Measurements from ENCODE around the gene DDX43.
A peak's percentile ranks its signal among the peaks of the same experiment; 100 is the strongest.
"Not testable (repeated sequence)": the region's sequence is repeated elsewhere in the genome, so short reads cannot be mapped to it uniquely, and the experiment has no call there.

The DDX43 gene

DNA sequence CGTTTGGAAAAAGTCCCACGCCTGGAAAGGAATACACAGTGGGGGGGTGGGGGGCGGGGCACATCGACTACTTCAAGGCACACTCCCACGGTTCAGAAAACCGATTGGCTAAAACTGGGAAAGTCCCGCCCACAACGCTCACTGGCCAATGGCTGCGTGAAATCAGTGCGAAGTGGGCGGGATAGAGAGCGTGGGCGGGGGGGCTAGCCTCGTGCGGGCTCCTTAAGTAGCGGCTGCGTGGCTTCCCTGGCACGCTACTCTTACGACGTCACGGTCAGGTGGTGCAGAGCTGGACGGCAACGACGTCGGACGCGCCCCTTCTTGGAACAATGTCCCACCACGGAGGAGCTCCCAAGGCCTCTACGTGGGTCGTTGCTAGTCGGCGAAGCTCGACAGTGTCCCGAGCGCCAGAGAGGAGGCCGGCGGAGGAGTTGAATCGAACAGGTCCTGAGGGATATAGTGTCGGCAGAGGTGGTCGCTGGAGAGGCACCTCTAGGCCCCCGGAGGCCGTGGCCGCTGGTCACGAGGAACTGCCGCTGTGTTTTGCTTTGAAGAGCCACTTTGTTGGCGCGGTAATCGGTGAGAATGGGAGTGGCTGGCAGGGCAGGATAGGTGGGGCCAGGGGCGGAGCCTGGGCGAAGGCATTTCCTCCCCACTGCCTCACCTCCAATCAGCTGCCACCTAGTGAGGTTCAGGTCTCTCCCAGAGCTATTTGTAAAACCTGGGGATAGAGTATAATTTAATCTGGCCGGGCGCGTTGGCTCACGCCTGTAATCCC lies at the start of gene DDX43:
TSS of gene DDX43 (plus strand) at position 252 of the 778 bp plus-strand sequence. CDS start at position 330, 78 bp downstream.
- peak; percentile 84 for DNase-seq (ENCODE audit: low spot score)

DNA sequence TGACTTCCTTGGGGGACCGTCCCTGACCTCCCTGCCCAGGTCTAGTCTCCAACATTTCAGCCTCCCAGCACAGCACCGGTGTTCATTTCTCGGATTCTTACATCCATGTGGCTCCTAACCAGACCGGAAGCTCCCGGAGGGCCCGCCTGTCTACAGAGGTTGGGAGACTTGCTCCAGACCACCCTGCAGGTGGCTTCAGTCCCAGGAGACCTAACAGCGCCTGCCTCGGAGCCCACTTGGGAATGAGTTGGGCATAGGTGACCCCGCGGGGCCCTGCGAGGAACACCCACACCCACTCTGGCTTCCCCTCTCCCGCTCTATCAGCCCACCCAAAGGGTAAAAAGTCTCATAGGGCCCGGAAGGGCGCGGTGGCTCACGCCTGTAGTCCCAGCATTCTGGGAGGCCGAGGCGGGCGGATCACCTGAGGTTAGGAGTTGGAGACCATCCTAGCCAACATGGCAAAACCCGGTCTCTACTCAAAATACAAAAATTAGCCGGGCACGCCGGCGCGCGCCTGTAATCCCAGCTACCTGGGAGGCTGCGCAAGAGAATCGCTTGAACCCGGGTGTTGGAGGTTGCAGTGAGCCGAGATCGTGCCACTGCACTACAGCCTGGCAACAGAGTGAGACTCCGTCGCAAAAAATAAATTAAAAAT lies 46.0 kb upstream of the DDX43 start:
- no peak for DNase-seq (ENCODE audit: low spot score)

DNA sequence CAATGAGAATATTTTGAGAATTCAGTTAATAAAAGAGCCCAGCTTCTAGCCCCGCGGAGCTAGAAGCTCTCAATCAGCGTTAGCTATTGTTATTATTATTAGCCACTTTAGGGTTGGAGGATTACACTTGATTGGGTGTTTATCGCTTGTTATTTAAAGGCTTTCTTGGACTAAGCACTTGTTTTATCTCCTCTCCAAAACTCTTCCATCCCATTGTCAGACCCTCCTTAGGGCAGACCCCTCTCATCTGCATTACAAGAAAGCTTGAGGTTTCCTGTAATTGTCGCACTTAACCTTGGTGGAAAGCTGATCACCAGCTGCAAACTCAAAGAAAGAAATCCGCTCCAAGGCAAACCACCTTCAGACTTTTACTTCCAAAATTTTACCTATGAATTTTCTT lies 45.3 kb upstream of the DDX43 start:
- no peak for DNase-seq (ENCODE audit: low spot score)

DNA sequence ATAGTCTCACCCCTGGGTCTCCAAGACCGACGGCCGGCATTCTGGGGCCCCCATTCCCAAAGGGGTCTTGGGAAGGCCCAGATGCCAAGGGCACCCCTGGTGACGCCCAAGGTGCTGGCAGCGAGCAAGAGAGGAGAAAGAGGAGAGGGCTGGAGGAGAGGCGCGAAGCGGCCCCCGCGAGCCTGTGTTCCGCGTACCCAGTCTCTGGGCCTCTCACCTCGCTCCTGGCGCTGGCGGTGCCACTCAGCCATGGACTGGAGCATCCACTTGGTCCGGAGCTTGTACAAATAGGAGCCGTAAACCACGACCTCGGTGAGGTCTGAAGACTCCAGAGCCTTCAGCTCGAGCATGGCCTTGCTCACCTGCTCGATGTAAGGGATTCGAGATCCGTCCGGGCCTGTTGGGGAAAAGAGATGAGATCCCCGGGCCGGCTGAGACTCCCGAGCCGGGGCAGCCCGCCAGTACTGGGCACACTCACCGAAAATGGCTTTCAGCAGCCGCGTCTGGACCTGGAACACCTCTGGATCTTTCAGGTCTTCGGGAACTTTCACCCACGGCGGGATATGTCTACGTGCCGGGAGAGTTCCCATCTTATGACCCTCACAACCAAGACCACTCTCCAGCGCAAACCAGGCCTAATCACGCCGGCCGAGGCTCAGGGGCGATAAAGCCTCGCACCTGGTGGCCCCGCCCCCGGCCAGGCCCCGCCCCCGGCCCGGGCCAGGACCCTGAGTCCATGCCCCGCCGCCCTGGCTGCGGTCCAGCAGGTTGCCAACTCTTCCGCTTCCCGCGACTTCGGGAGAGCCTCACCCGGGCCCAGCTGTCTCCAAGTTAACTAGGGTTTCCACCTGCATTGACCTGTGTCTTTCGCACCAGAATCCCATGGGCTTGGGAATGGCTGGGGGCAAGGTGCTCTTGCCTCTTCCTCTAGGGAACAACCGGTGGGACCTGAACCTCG lies 40.7 kb upstream of the DDX43 start, which contains the start of gene DPPA5:
TSS of gene DPPA5 (minus strand) at position 641 of the 958 bp plus-strand sequence. CDS start at position 590, 51 bp downstream.
- DNase-seq (ENCODE audit: low spot score), result no peak

DNA sequence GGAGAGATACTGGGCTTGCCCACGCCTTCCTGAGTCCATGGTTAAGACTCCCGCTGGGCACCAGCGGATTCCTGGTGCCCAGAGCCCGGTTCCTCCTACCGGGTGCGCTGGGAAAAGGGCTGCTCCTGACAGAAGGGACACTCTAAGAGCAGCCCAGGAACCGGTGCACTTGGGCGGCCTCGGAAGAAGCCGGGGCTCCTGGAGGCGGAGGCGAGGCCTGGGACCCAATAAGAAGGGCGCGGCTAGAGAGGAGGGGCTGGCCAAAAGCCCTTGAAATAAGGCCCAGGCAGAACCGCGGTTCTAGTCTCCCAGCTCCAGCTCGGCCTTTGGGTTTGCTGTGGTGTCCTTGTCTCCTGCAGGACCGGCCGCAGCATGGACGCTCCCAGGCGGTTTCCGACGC lies 32.3 kb upstream of the DDX43 start, which contains the start of gene KHDC3L:
TSS of gene KHDC3L (plus strand) at position 301 of the 400 bp plus-strand sequence. CDS start at position 373, 72 bp downstream.
- no peak for DNase-seq (ENCODE audit: low spot score)

DNA sequence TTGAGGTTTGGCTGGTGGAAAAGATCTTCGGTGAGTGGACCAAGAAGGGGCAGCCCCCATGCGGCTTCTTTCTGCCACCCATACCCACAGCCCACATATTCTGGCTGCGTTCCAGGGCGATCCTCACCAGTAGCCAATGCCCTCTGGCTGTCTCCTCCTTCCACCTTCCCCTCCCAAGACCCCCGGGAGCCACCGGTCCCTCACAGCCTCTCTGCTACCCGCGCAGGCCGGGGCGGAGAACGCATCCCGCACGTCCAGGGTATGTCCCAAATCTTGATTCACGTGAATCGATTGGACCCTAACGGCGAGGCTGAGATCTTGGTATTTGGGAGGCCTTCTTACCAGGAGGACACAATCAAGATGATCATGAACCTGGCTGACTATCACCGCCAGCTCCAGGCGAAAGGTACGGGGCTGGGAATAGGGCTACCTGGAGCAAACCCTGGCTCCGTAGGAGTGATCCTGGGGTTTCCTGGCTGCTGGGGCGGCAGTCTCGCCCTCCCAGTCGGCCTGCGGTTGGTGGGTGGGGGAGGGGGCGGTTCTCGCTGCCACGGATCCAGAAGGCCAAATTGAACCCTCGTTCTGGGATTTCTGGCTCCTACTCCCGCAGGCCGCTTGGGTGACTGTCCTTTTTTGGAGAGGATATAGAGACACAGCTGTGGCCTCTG lies 31.6 kb upstream of the DDX43 start:
- no peak for DNase-seq (ENCODE audit: low spot score)

DNA sequence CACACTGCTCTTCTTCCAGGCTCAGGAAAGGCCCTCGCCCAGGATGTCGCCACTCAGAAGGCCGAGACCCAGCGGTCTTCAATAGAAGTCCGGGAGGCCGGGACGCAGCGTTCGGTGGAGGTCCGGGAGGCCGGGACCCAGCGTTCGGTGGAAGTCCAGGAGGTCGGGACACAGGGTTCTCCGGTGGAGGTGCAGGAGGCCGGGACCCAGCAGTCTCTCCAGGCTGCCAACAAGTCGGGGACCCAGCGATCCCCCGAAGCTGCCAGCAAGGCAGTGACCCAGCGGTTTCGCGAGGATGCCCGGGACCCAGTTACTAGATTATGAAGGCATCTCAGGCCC lies 31.1 kb upstream of the DDX43 start:
- no peak for DNase-seq (ENCODE audit: low spot score)

DNA sequence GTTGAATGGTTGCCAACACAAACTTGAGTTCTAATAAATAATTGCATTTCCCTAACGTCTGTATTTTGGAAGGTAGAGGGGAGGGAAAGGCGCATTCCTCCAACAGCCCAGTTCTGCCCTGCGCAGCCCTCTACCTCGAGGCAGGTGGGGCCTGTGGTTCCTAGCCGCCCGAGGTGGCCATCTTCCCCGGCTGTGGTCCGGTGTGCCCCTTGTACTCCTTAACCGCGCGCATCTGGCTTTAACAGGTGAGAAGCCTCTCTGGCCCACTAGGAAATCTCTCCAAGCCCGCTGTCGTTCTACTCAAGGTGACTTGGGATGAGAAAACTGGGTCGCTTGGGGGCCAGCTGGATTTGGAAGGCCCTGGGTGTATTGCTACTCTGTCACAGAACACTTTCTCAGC lies 30.5 kb upstream of the DDX43 start:
- DNase-seq (ENCODE audit: low spot score), result no peak

DNA sequence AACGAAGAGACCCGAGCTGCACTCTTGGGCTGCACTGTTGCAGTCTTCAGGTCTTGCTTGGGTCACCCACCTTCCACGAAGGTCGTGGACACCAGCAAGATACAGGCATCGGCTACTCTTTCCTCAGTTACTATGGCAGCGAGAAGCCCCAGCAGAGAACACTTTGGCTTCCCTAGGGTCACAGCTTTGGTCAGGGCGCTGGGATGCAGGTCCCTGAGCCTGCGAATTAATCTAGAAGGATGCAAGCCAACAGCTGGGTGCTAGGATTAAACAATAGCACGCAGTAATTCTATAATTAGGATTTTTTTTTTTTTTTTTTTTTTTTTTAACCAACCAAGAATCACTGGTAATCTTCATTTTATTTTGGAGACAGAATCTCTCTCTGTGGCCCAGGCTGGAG lies 30.1 kb upstream of the DDX43 start:
- no peak for DNase-seq (ENCODE audit: low spot score)

DNA sequence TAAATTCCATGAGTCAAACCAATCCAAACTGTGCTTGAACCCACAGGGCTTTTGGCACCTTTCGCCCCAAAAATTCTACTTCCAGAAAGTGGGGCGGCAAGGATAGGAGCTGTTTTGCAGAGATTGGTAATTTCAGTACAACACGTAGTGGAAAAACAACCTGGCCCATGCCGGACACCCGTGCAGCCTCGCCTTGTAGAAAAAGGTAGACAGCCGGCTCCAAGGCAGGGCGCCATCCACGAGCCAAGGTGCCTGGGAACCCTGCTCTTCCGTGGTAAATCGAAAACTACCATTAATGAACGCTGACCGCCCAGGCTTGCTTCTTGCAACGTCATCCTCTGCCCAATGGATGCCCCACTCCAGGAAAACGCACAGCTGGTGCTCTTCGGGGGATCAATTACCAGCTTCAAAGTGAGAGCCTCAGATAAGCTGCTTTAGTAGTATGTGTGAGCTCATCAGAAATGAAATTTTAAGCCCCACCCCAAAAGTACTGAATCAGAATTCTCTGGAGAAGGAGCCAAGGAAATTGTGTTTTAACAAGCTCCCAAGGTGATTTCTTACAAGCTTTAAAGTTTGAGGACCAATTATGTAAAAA lies 26.8 kb upstream of the DDX43 start:
- no peak for DNase-seq (ENCODE audit: low spot score)

DNA sequence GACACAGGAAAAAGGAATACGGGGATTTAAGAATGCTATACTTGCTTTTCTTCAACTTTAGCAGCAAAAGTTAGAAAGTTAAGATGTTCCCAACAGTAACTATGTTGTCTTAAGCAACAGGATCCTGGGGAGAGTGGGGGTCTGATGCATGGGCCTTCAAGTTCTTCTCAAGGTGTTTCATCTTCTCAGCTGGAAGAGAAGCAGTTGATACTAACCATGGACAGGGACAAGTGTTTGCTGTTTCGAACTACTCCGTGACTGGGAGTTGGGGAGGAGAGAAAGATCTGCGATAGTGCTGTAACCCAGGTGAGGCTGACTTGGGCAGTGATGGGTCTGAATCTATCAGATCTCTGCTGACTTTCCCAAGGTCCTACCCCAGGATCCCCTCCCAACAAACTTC lies 26.0 kb upstream of the DDX43 start:
- DNase-seq (ENCODE audit: low spot score), result no peak

DNA sequence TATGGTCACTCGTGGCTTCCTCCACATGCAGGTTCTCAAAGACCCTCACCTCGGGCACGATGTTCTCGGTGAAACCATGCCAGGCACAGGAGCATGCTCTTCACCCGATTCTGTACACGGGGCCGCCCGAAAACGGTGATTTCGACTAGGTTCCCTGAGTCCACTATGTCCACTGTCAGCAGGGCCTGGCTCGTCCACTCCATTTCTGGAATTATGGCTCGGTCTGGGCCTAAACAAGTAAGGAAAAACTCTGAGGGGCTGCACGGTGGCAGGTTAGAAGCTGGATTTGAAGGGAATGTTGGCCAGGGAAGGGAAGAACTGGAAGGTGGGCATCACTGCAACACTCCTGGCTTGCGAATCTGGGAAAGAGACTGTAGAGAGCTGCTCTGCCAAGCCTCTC lies 25.5 kb upstream of the DDX43 start:
- no peak for DNase-seq (ENCODE audit: low spot score)

DNA sequence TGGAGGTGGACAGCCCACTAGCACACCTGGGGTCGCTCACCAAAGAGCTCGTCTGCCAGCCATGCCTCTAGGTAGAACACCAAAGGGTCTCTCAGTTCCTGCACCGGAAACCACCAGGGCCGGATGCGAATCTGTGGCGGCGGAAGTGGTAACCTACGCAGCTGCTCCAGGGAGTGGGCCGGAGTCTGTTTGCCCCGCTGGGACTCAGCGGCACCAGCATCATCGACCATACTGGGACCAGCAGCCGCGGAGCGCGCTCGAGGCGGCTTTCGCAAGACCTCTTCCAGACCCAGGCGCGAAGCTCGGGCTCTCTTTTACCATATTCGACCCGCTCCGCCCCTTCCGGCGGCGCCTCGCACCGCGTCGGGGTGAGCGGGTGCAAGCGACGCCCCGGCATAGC lies 25.1 kb upstream of the DDX43 start, which contains the start of gene OOEP:
TSS of gene OOEP (minus strand) at position 335 of the 400 bp plus-strand sequence. CDS start at position 230, 105 bp downstream.
- no peak for DNase-seq (ENCODE audit: low spot score)

DNA sequence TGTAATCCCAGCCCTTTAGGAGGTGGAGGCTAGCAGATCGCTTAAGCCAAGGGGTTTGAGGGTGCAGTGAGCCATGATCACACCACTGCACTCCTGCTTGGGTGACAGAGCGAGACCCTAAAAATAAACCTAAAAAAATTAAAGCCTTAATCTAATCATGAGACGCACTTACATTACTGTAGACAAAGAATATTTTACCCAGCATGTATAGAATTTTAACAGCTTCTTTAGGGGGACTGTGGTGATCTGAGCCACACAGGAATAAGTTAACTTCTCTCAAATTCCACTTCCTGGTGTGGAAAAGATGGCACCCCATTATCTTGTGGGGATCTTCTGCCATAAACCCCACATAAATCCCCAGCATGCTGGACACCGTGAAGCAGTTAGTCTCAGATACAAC lies 22.6 kb upstream of the DDX43 start:
- no peak for DNase-seq (ENCODE audit: low spot score)

DNA sequence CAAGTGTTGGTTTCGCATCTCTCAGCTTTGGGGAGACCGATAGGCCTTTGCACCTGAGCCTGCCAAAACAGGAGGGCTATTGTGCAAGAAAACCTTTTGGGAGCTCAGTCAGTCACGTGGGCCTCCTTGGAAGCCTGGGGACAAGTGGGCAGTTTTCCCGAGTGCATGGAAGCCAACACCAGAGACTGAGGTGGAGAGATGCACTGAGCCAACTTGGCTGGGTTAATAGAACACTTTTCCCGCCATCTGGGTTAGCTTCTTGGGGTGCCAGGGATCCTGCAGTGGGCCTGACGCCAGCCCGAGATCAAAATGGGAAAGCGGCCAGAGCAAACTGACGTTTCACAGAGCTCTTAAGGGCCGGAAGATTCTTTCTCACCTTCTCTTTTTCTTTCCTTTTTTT lies 22.1 kb upstream of the DDX43 start:
- no peak for DNase-seq (ENCODE audit: low spot score)

DNA sequence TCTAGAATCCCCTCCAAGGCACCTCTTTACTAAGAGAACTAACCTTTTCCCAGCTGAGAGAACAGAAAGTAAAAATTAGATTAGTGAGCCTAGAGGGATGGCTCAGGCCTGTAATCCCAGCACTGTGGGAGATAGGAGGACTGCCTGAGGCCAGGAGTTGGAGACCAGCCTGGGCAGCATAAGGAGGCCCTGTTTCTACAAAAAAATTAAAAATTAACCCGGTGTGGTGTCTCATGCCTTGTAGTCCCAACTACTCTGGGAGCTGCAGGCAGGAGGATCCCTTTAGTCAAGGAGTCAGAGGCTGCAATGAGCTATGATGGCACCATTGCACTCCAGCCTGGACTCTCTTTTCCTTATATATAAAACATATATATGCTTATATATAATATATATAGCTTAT lies 19.4 kb upstream of the DDX43 start:
- DNase-seq (ENCODE audit: low spot score), result no peak

DNA sequence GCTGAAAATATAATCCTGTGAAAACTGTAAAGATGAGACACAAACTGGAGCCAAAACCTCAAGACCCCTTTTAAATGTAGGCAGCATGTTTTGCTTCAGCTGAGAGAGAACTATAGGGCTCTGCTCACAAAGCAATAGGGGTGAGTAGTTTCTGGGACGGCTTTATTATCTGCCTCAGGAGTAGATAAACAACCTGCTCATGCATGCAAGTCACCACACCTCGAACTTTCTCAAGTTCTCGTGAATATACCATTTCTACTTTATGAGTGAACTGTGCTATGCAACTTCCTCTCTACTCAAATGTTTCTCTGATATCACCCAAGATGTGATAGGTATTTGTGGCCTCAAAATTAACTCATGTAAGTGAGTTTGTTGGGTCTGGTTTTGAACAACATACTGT lies 17.4 kb upstream of the DDX43 start:
- DNase-seq (ENCODE audit: low spot score), result no peak

DNA sequence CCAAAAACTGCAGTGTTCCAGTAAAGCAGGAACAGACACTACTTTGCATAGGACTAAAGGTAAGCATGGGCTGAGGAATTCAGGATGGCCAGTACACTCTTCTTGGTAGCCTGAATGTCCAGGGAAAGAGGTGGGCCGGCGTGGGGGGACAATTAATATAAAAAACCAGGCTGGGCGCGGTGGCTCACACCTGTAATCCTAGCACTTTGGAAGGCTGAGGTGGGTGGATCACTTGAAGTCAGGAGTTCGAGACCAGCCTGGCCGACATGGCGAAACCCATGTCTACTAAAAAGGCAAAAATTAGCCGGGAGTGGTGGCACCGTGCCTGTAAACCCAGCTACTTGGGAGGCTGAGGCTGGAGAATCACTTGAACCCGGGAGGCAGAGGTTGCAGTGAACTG lies 13.1 kb upstream of the DDX43 start:
- not testable (repeated sequence) for DNase-seq (ENCODE audit: low spot score)

DNA sequence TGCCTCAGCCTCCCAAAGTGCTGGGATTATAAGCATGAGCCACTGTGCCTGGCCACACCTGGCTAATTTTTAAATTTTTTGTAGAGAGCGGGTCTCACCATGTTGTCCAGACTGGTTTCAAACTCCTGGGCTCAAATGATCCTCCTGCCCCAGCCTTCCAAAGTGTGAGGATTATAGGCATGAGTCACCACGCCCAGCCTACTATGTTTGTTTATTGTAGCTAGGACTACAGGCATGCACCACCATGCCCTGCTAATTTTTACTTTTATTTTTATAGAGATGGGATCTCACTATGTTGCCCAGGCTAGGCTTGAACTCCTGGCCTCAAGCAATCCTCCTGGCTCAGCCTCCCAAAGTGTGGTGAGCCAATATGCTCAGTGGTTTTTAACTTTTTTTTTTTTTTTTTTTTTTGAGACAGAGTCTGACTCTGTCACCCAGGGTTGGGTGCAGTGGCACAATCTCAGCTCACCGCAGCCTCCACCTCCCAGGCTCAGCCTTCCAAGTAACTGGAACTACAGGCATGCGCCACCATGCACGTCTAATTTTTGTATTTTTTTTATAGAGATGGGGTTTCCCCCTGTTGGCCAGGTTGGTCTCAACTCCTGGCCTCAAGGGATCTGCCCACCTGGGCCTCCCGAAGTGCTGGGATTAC lies 12.0 kb upstream of the DDX43 start:
- no peak for DNase-seq (ENCODE audit: low spot score)

DNA sequence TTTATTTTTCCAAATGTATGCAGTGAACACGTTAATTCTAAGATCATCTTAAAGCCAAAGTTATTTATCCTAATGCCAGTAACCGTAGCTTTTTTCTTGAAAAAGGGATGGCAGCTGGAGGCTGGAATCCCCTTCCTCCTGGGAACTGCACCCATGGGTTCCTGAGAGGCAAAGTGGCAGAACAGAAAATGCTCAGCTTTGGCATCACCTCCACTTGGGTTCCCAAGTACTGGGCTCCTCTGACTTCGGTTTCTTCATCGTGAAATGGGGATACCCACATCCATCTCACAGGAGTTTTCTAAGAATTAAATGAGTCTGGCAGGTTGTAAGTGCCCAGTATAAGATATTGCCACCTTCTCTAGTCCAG lies 6.2 kb upstream of the DDX43 start:
- no peak for DNase-seq (ENCODE audit: low spot score)

Measured in COLO829 (cell line).